ENCODE results near the gene AKR1E2. TPM values are rescaled to one million over a fixed set of nuclear protein-coding genes. Genes with fewer than 3 reads are reported as not detected.

The AKR1E2 gene
- total and polyA plus RNA-seq, 2 donors (not counting 1 experiment from before 2014, with no cell fraction given) = 0.42 TPM; not detected in 1

GRCh38 chr10:4825456-4825867 is 545 bp upstream of the AKR1E2 start:
- peaks cover 66% of the 10 kb centered on the region for H3K27me3 Mint-ChIP-seq
- no peaks in the 10 kb centered on the region for H3K79me2 ChIP-seq (ENCODE audit: control insufficient read depth, insufficient read depth, low read length)
- no peaks in the 10 kb centered on the region for H3K36me3 ChIP-seq (replicated peaks in 1 of 2; ENCODE audit: control extremely low read depth in 1 of 2, control insufficient read depth in 1 of 2, extremely low read depth in 1 of 2, insufficient read depth in 2 of 2, low read length in 1 of 2)
- peaks cover 5% of the 10 kb centered on the region for H3K4me1 Mint-ChIP-seq
- peaks cover 0 to 3% of the 10 kb centered on the region in 2 donors for H3K4me1 ChIP-seq (ENCODE audit: control insufficient read depth in 2 of 2, insufficient read depth in 2 of 2, low read length in 2 of 2)
- H3K9ac ChIP-seq (ENCODE audit: low read length) = no peak overlapping the region
- intact Hi-C loops (cut with micrococcal nuclease) = no loop called here
- no peaks in the 10 kb centered on the region for H4K20me1 ChIP-seq (ENCODE audit: control insufficient read depth, insufficient read depth, low read length, poor library complexity, severe bottlenecking)
- no peak for ATAC-seq (ENCODE audit: low read depth)
- ChIA-PET CTCF (interaction anchor here (1.3 kb wide), 1 partner anchor 10 kb away, joined by 4 read pairs; no protein-coding TSS in a partner anchor), POLR2A (no interaction called here)
- H3K4me3 ChIP-seq (ENCODE audit: control extremely low read depth in 1 of 5, extremely low read depth in 1 of 5, insufficient read depth in 1 of 5, low read depth in 2 of 5, low read length in 4 of 5) = no peak overlapping the region
- 96% methylated on average over 16 of the region's 16 CpGs for WGBS (ENCODE audit: insufficient coverage)
- TF ChIP-seq CTCF (IDR thresholded peaks at IDR 0.05) (no peak), EZH2 (IDR thresholded peaks at IDR 0.05; ENCODE audit: borderline replicate concordance, insufficient read depth, low read depth, low read length, poor library complexity, severe bottlenecking) (no peak)
- no peak overlapping the region for H3K27ac ChIP-seq (ENCODE audit: low read length in 2 of 2)
- peak overlapping the region; percentile 72 for H3K4me2 ChIP-seq (replicated peaks; ENCODE audit: low read depth, low read length, poor library complexity, severe bottlenecking)
- peaks cover 0 to 14% (median 0%) of the 10 kb centered on the region in 3 donors for H3K9me3 ChIP-seq (ENCODE audit: control extremely low read depth in 1 of 3, control insufficient read depth in 2 of 3, insufficient read depth in 1 of 3, low read length in 2 of 3)
- H3K27ac Mint-ChIP-seq = no peak overlapping the region
- peaks cover 0 to 35% (median 7%) of the 10 kb centered on the region in 4 experiments for H3K27me3 ChIP-seq (replicated peaks in 1 of 4; ENCODE audit: control extremely low read depth in 1 of 4, control insufficient read depth in 3 of 4, insufficient read depth in 4 of 4, low read length in 3 of 4)
- peak overlapping the region; percentile 65 for H3K4me3 Mint-ChIP-seq
- DNase-seq = no peak
- H2AFZ ChIP-seq (ENCODE audit: insufficient read depth, low read depth, low read length, poor library complexity, severe bottlenecking) = no peak overlapping the region
- no peaks in the 10 kb centered on the region for H3K9me3 Mint-ChIP-seq (ENCODE audit: insufficient read depth)

- no peaks in the 10 kb centered on the region for H3K79me2 ChIP-seq (ENCODE audit: control insufficient read depth, insufficient read depth, low read length)
- no peak overlapping the region for H2AFZ ChIP-seq (ENCODE audit: insufficient read depth, low read depth, low read length, poor library complexity, severe bottlenecking)
- no peaks in the 10 kb centered on the region for H3K36me3 ChIP-seq (replicated peaks in 1 of 2; ENCODE audit: control extremely low read depth in 1 of 2, control insufficient read depth in 1 of 2, extremely low read depth in 1 of 2, insufficient read depth in 2 of 2, low read length in 1 of 2)
- peaks cover 5% of the 10 kb centered on the region for H3K4me1 Mint-ChIP-seq
- DNase-seq (no peak), ATAC-seq (ENCODE audit: low read depth) (no peak)
- peak overlapping the region; percentile 72 for H3K4me2 ChIP-seq (replicated peaks; ENCODE audit: low read depth, low read length, poor library complexity, severe bottlenecking)
- peaks cover 67% of the 10 kb centered on the region for H3K27me3 Mint-ChIP-seq
- POLR2A ChIA-PET = no interaction called here
- intact Hi-C loops (cut with micrococcal nuclease) = no loop called here
- no peak overlapping the region for H3K27ac ChIP-seq (ENCODE audit: low read length in 2 of 2)
- peaks cover 0 to 35% (median 7%) of the 10 kb centered on the region in 4 experiments for H3K27me3 ChIP-seq (replicated peaks in 1 of 4; ENCODE audit: control extremely low read depth in 1 of 4, control insufficient read depth in 3 of 4, insufficient read depth in 4 of 4, low read length in 3 of 4)
- CTCF ChIA-PET = interaction anchor here (0.6 to 1.0 kb wide), 4 partner anchors 8 to 21 kb away, joined by 3 to 5 read pairs (median 3); no protein-coding TSS in a partner anchor
- 47% methylated on average over 10 of the region's 13 CpGs for WGBS (ENCODE audit: insufficient coverage)
- H3K9ac ChIP-seq (ENCODE audit: low read length) = peak overlapping the region; percentile 24
- peaks cover 0 to 14% (median 0%) of the 10 kb centered on the region in 3 donors for H3K9me3 ChIP-seq (ENCODE audit: control extremely low read depth in 1 of 3, control insufficient read depth in 2 of 3, insufficient read depth in 1 of 3, low read length in 2 of 3)
- no peaks in the 10 kb centered on the region for H3K9me3 Mint-ChIP-seq (ENCODE audit: insufficient read depth)
- peak overlapping the region; percentile 64 for H3K4me3 Mint-ChIP-seq
- no peak for TF ChIP-seq CTCF (IDR thresholded peaks at IDR 0.05)
- no peak for TF ChIP-seq EZH2 (IDR thresholded peaks at IDR 0.05; ENCODE audit: borderline replicate concordance, insufficient read depth, low read depth, low read length, poor library complexity, severe bottlenecking)
- peak overlapping the region in 3 of 5 experiments; percentile 11 to 43 (median 36) for H3K4me3 ChIP-seq (ENCODE audit: control extremely low read depth in 1 of 5, extremely low read depth in 1 of 5, insufficient read depth in 1 of 5, low read depth in 2 of 5, low read length in 4 of 5)
- H3K4me1 ChIP-seq (ENCODE audit: control insufficient read depth in 2 of 2, insufficient read depth in 2 of 2, low read length in 2 of 2) = peaks cover 0 to 3% of the 10 kb centered on the region in 2 donors
- no peak overlapping the region for H3K27ac Mint-ChIP-seq
- no peaks in the 10 kb centered on the region for H4K20me1 ChIP-seq (ENCODE audit: control insufficient read depth, insufficient read depth, low read length, poor library complexity, severe bottlenecking)
Measured at GRCh38 chr10:4826792-4827324, 851 bp downstream of the AKR1E2 start.
